Spleen (tissue), 11 donors: ENCODE results near the gene ZNF337. TPM values are rescaled to one million over a fixed set of nuclear protein-coding genes. Genes with fewer than 3 reads are reported as not detected.

Experiments used
- DNase-seq: peaks from one replicate; pipeline ENCODE4 v3.0.0-alpha.2; 2020
- H3K27ac ChIP-seq, 8 donors: fragments of 200-600 bp; sonication (generic) in 7 of 8; 1 replicate in 4 of 8; 2 replicates in 4 of 8; pipeline versions ENCODE4 v1.5.0 to v1.8.0; 2016 to 2021; ENCODE audit warnings: inconsistent platforms in 4 of 8, mild to moderate bottlenecking in 4 of 8, moderate library complexity in 1 of 8
- H3K27me3 ChIP-seq, 7 donors: fragments of 200-600 bp; sonication (generic) in 6 of 7; replicated peaks in 1 of 7; 1 replicate in 4 of 7; 2 replicates in 3 of 7; pipeline versions ENCODE4 v1.5.0 to v1.8.0; 2016 to 2021; ENCODE audit warnings: inconsistent platforms in 3 of 7, mild to moderate bottlenecking in 1 of 7
- H3K36me3 ChIP-seq, 6 donors: fragments of 200-600 bp; sonication (generic) in 5 of 6; 1 replicate in 4 of 6; 2 replicates in 2 of 6; pipeline versions ENCODE4 v1.5.0 to v1.8.0; 2016 to 2021; ENCODE audit warnings: inconsistent platforms in 2 of 6
- H3K4me1 ChIP-seq, 6 donors: fragments of 200-600 bp; sonication (generic) in 5 of 6; 1 replicate in 3 of 6; 2 replicates in 3 of 6; pipeline versions ENCODE4 v1.5.0 to v1.8.0; 2016 to 2021; ENCODE audit warnings: inconsistent platforms in 3 of 6
- H3K4me3 ChIP-seq, 8 donors: fragments of 200-600 bp; sonication (generic) in 7 of 8; 1 replicate in 4 of 8; 2 replicates in 4 of 8; pipeline versions ENCODE4 v1.5.0 to v1.8.0; 2016 to 2021; ENCODE audit warnings: inconsistent platforms in 4 of 8, mild to moderate bottlenecking in 4 of 8, moderate library complexity in 2 of 8
- H3K9me3 ChIP-seq, 8 donors: fragments of 200-600 bp; sonication (generic) in 7 of 8; 1 replicate in 4 of 8; 2 replicates in 4 of 8; pipeline versions ENCODE4 v1.5.0 to v1.8.0; 2016 to 2021; ENCODE audit warnings: inconsistent platforms in 4 of 8
- POLR2A ChIP-seq, 3 donors: fragments of 450-650 bp; IDR thresholded peaks; one replicate each; pipeline ENCODE4 v1.5.1; 2017; ENCODE audit warnings: antibody characterized with exemption in 3 of 3, mild to moderate bottlenecking in 1 of 3
- POLR2AphosphoS5 ChIP-seq, 3 donors: sonication (generic); formaldehyde crosslinking; IDR thresholded peaks; one replicate each; pipeline ENCODE4 v1.5.1; 2017; ENCODE audit warnings: antibody characterized with exemption in 3 of 3
- WGBS, 5 donors: extraction: QIAGEN DNeasy Blood & Tissue Kit in 3 of 5; methylation state at CpG; one replicate each; pipeline versions ENCODE4 v1.1.5 to v1.1.7; 2013 to 2018; 5-methylcytosine and 5-hydroxymethylcytosine counted together
- intact Hi-C: fragments of 100-400 bp; cut with DNase I; formaldehyde crosslinking; loops from one replicate; pipeline ENCODE4 v1.15.0; 2023; ENCODE audit warnings: low total_unique reads
- polyA plus RNA-seq, 3 donors: library from polyadenylated mRNA; stranded (reverse); fragments of 200-250 nt; gene quantifications; one replicate each; pipeline ENCODE4 v1.2.1, GENCODE V29; 2013
- total RNA-seq, 7 donors: library from RNA; depleted of rRNA in 3 of 7; stranded (reverse); fragments of >200 nt in 3 of 7; fragmentation: NEBNext Ultra II Directional in 4 of 7; extraction: Animal tissue kit (Norgen Biotek cat#: 25700) in 4 of 7; gene quantifications; one replicate each; pipeline versions ENCODE4 v1.1.0 to v1.2.1, GENCODE V29; 2016 to 2021
- TF ChIP-seq, protein P1 (sequence below), 11 experiments: fragments of 200-600 bp in 7 of 11; fragments of 450-650 bp in 4 of 11; sonication (generic) in 4 of 11; IDR thresholded peaks in 8 of 11; conservative IDR thresholded peaks in 3 of 11; 1 replicate in 7 of 11; 2 replicates in 4 of 11; pipeline versions ENCODE4 v1.4.0 to v1.8.0; 2016 to 2021; ENCODE audit warnings: antibody characterized with exemption in 11 of 11, inconsistent platforms in 4 of 11, mild to moderate bottlenecking in 1 of 11
- donor health status: healthy with polysubstance abuse.
- donor health status: DM: no; HTN: no; CAD: no; lungs with moderate emphysema.
- donor health status: DM: no; HTN: no; CAD: no.
- donor health status: Bipolar disorder and iron deficiency.
- donor health status: healthy.
- donor health status: DM: no; HTN: no; CAD: no.
- donor health status: DM: yes; HTN: yes; CAD: no.

Gene ZNF337
- total and polyA plus RNA-seq, 10 donors = 8.7 to 21.9 (median 16.3) TPM

DNA sequence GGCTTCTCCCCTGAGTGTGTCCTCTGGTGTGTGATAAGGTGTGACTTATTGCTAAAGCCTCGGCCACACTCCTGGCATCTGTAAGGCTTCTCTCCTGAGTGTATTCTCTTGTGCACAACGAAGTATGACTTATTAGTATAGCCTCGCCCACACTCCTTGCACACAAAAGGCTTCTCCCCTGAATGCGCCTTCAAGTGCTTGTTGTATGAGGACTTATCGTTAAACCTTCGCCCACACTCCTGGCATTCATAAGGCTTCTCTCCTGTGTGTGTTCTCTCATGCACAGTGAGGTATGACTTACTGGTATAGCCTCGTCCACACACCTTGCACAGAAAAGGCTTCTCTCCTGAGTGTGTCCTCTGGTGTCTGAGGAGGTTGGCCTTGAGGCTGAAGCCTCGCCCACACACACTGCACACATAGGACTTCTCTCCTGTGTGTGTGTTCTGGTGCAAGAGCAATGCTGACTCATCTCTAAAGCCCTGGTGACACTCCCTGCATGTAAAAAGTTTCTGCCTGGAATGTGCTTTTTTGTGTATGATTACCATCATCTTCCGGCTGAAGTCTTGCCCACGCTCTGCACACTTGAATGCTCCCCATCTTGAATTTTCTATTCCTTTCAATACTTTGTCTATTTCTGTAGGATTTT is 20.4 kb downstream of the ZNF337 start:
- H3K27ac ChIP-seq = no peak overlapping the region
- peaks cover 4 to 88% (median 48%) of the 10 kb centered on the region in 6 donors for H3K36me3 ChIP-seq
- no peaks in the 10 kb centered on the region for H3K27me3 ChIP-seq
- DNase-seq = no peak
- no peaks in the 10 kb centered on the region for H3K4me1 ChIP-seq
- no peak overlapping the region for H3K4me3 ChIP-seq
- 90 to 96% (median 95%) methylated on average over 10 of the region's 10 CpGs for WGBS, 5 donors
- TF ChIP-seq, protein P1, sequence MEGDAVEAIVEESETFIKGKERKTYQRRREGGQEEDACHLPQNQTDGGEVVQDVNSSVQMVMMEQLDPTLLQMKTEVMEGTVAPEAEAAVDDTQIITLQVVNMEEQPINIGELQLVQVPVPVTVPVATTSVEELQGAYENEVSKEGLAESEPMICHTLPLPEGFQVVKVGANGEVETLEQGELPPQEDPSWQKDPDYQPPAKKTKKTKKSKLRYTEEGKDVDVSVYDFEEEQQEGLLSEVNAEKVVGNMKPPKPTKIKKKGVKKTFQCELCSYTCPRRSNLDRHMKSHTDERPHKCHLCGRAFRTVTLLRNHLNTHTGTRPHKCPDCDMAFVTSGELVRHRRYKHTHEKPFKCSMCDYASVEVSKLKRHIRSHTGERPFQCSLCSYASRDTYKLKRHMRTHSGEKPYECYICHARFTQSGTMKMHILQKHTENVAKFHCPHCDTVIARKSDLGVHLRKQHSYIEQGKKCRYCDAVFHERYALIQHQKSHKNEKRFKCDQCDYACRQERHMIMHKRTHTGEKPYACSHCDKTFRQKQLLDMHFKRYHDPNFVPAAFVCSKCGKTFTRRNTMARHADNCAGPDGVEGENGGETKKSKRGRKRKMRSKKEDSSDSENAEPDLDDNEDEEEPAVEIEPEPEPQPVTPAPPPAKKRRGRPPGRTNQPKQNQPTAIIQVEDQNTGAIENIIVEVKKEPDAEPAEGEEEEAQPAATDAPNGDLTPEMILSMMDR (IDR thresholded peaks at IDR 0.05 in 8 of 11, conservative IDR thresholded peaks at IDR 0.05 in 3 of 11) = no peak
- TF ChIP-seq POLR2A (IDR thresholded peaks at IDR 0.05) (no peak), POLR2AphosphoS5 (IDR thresholded peaks at IDR 0.05) (no peak)
- intact Hi-C loops = no loop called here
- no peaks in the 10 kb centered on the region for H3K9me3 ChIP-seq

DNA sequence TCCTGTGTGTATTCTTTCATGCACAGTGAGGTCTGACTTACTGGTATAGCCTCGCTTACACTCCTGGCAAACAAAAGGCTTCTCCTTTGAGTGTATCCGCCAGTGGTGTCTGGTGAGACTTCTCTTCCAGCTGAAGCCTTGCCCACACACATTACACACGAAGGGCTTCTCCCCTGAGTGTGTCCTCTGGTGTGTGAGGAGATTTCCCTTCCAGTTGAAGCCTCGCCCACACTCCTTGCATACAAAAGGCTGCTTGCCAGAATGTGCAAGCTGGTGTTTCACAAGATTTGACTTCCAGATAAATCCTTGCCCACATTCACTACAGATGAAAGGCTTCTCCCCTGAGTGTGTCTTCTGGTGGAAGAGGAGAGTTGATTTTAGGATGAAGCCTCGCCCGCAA is 21.5 kb downstream of the ZNF337 start:
- H3K27me3 ChIP-seq = no peaks in the 10 kb centered on the region
- intact Hi-C loops = no loop called here
- no peak overlapping the region for H3K27ac ChIP-seq
- DNase-seq = no peak
- H3K36me3 ChIP-seq = peaks cover 4 to 77% (median 44%) of the 10 kb centered on the region in 6 donors
- no peaks in the 10 kb centered on the region for H3K4me1 ChIP-seq
- no peaks in the 10 kb centered on the region for H3K9me3 ChIP-seq
- 81 to 96% (median 90%) methylated on average over 6 of the region's 6 CpGs for WGBS, 5 donors
- H3K4me3 ChIP-seq = no peak overlapping the region
- TF ChIP-seq POLR2AphosphoS5 (IDR thresholded peaks at IDR 0.05) = no peak
- TF ChIP-seq, protein P1 (IDR thresholded peaks at IDR 0.05 in 8 of 11, conservative IDR thresholded peaks at IDR 0.05 in 3 of 11) = no peak
- TF ChIP-seq POLR2A (IDR thresholded peaks at IDR 0.05) = no peak

DNA sequence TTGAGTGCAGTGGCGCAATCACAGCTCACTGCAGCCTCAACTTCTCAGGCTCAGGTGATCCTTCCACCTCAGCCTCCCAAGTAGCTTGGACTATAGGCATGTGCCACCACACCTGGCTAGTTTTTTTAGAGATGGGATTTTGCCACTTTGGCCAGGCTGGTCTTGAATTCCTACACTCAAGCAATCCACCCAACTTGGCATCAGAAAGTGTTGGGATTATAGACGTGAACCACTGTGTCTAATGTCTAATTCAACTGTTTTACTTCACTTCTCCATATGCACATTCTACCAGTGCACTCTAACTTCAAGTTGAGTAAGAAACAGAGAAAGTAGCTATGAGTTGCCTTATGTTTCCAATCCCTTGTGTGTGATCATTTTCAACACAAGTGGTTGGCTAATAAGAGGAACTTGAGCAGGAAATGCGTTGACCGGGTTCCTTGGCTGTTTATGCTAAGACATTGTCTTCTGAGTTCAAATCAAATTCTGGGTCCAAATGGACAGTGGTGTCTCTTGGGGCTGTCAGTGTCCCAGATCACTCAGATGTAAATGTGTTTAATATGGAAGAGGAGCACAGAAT is 23.9 kb downstream of the ZNF337 start:
- intact Hi-C loops = no loop called here
- H3K36me3 ChIP-seq = peaks cover 4 to 53% (median 42%) of the 10 kb centered on the region in 6 donors
- no peaks in the 10 kb centered on the region for H3K9me3 ChIP-seq
- no peaks in the 10 kb centered on the region for H3K27me3 ChIP-seq
- no peak overlapping the region for H3K27ac ChIP-seq
- H3K4me1 ChIP-seq = no peaks in the 10 kb centered on the region
- no peak for DNase-seq
- 67 to 89% (median 76%) methylated on average over 4 of the region's 4 CpGs for WGBS, 5 donors
- TF ChIP-seq POLR2AphosphoS5 (IDR thresholded peaks at IDR 0.05) = no peak
- TF ChIP-seq, protein P1 (IDR thresholded peaks at IDR 0.05 in 8 of 11, conservative IDR thresholded peaks at IDR 0.05 in 3 of 11) = no peak
- TF ChIP-seq POLR2A (IDR thresholded peaks at IDR 0.05) = no peak
- no peak overlapping the region for H3K4me3 ChIP-seq

DNA sequence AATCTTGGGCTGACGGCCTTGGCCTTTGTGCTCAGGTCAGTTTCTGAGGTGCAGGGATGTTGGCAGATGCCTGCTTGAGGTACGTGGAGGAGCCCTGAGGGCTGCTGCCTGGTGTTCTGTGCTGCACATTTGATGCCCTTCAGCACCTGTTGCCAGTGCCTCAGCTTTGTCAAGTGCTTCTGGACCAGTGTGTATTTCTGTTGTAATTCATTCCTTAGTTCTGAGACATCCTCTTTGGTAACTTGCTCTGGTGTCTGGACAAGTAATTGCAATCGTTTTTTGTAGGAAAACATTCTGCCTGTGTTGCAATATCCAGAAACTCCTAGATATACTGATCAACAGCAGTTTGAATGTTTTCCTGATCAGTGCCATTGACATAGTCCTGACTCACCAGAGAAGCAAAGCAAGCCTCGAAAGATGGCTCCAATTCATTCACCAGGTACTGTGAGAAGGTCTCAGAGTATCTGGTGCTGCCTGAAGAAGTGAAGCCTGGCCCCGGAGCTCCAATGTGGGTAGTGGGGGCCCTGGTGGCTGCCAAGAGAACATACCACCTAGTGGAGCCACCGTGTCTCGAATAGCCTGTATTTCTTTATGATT is 26.7 kb downstream of the ZNF337 start:
- no peaks in the 10 kb centered on the region for H3K27me3 ChIP-seq
- WGBS, 5 donors = 71 to 92% (median 77%) methylated on average over 7 of the region's 7 CpGs
- no peak overlapping the region for H3K27ac ChIP-seq
- DNase-seq = no peak
- no peaks in the 10 kb centered on the region for H3K4me1 ChIP-seq
- intact Hi-C loops = no loop called here
- H3K9me3 ChIP-seq = no peaks in the 10 kb centered on the region
- H3K36me3 ChIP-seq = peaks cover 0 to 25% (median 16%) of the 10 kb centered on the region in 6 donors
- TF ChIP-seq POLR2A (IDR thresholded peaks at IDR 0.05) (no peak), POLR2AphosphoS5 (IDR thresholded peaks at IDR 0.05) (no peak)
- TF ChIP-seq, protein P1 (IDR thresholded peaks at IDR 0.05 in 8 of 11, conservative IDR thresholded peaks at IDR 0.05 in 3 of 11) = no peak
- H3K4me3 ChIP-seq = no peak overlapping the region
